ENCODE data around the gene PSENEN.
"Not testable (repeated sequence)": the region's sequence is repeated elsewhere in the genome, so short reads cannot be mapped to it uniquely, and the experiment has no call there.

Gene PSENEN

DNA sequence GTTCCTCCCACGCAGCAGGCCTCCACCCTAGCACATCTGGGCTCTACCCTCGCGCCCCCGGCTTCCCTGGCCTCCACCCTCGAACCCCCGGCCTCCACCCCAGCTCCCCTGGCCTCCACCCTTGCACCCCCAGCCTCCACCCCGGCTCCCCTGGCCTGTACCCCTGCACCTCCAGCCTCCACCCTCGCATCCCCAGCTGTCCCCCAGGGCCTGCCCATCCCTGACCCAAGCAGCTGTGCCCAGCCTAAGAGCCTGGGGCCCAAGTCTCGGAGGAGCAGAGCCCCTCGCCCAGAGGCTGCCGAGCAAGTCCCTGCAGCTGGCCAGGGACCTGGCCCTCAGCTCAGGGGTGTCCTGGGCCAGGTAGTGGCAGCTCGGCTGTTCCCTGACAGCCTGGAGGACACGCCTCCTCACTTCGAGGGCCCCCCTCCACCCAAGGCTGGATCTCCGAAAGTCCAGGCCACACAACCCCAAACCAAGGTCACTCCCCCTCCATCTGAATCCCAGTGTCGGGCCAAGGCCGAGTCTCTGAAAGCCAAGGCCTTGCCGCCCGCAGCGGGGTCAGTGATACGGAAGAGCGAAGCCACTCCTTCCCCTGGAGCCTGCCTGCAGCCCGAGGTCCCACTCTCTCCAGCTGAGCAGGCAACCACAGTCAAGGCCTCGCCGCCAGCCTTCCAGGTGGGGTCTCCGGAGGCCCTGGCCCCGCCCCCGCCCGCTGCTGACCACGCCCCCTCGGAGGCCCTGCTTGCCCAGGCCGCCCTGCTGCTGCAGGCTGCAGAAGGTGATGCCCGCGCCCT is 22.0 kb downstream of the PSENEN start:
- H3K27me3 ChIP-seq (ENCODE audit: control insufficient read depth, insufficient read depth, low read length), result no peaks in the 10 kb centered on the region
- H3K4me1 ChIP-seq (ENCODE audit: control insufficient read depth, insufficient read depth, low read length), result no peaks in the 10 kb centered on the region; the same call in 1 of the 2 replicates
- no peak overlapping the region for H3K9ac ChIP-seq (ENCODE audit: low read depth, low read length)
- no peak overlapping the region for H3K4me3 ChIP-seq (ENCODE audit: low read depth, low read length)
- H3K9me3 ChIP-seq (ENCODE audit: control insufficient read depth, insufficient read depth, low read length), result no peaks in the 10 kb centered on the region
- no peak overlapping the region for H3K27ac ChIP-seq (ENCODE audit: low read depth, low read length)
- peaks cover 20% of the 10 kb centered on the region for H3K36me3 ChIP-seq (ENCODE audit: control insufficient read depth, insufficient read depth, low read length)

DNA sequence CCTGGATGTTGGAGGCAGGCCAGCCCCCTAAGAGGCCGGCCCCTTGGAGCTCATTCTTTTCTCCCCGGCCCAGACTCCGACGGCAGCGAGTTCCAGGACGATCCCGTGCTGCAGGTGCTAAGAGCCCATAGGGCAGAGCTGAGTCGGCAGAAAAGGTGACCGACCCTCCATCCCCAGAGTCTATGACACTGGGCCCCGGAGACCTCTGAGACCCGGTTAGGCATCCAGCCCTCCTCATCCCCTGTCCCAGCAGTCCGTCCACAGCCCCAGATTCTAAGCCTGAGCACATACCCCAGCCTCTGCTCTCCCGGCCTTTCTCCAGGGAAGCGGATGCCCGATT is 22.6 kb downstream of the PSENEN start:
- H3K9ac ChIP-seq (ENCODE audit: low read depth, low read length), result no peak overlapping the region
- H3K27ac ChIP-seq (ENCODE audit: low read depth, low read length), result no peak overlapping the region
- no peaks in the 10 kb centered on the region for H3K9me3 ChIP-seq (ENCODE audit: control insufficient read depth, insufficient read depth, low read length)

DNA sequence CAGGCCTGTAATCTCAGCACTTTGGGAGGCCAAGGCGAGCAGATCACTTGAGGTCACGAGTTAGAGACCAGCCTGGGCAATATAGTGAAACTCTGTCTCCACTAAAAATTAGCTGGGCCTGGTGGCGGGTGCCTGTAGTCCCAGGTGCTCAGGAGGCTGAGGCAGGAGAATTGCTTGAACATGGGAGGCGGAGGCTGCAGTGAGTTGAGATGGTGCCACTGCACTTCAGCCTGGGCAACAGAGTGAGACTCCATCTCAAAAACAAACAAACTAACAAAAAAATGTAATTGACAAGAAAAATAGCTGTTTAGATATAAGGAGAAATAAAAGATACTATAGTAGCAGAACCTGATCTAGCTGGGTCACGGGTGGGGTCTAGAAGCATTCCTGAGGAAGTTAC is 26.9 kb downstream of the PSENEN start:
- H3K27me3 ChIP-seq (ENCODE audit: control insufficient read depth, insufficient read depth, low read length); H3K27ac ChIP-seq (ENCODE audit: low read depth, low read length); H3K36me3 ChIP-seq (ENCODE audit: control insufficient read depth, insufficient read depth, low read length); H3K9me3 ChIP-seq (ENCODE audit: control insufficient read depth, insufficient read depth, low read length); H3K9ac ChIP-seq (ENCODE audit: low read depth, low read length); H3K4me3 ChIP-seq (ENCODE audit: low read depth, low read length): not testable (repeated sequence)
- H3K4me1 ChIP-seq (ENCODE audit: control insufficient read depth, insufficient read depth, low read length), result peaks cover 13% of the 10 kb centered on the region

More for the DNA sequence above, 22.6 kb downstream of the PSENEN start:
- no peaks in the 10 kb centered on the region for H3K27me3 ChIP-seq (ENCODE audit: control insufficient read depth, insufficient read depth, low read length)
- H3K4me1 ChIP-seq (ENCODE audit: control insufficient read depth, insufficient read depth, low read length), result no peaks in the 10 kb centered on the region; the same call in 1 of the 2 replicates
- H3K36me3 ChIP-seq (ENCODE audit: control insufficient read depth, insufficient read depth, low read length), result peaks cover 19% of the 10 kb centered on the region
- no peak overlapping the region for H3K4me3 ChIP-seq (ENCODE audit: low read depth, low read length)

DNA sequence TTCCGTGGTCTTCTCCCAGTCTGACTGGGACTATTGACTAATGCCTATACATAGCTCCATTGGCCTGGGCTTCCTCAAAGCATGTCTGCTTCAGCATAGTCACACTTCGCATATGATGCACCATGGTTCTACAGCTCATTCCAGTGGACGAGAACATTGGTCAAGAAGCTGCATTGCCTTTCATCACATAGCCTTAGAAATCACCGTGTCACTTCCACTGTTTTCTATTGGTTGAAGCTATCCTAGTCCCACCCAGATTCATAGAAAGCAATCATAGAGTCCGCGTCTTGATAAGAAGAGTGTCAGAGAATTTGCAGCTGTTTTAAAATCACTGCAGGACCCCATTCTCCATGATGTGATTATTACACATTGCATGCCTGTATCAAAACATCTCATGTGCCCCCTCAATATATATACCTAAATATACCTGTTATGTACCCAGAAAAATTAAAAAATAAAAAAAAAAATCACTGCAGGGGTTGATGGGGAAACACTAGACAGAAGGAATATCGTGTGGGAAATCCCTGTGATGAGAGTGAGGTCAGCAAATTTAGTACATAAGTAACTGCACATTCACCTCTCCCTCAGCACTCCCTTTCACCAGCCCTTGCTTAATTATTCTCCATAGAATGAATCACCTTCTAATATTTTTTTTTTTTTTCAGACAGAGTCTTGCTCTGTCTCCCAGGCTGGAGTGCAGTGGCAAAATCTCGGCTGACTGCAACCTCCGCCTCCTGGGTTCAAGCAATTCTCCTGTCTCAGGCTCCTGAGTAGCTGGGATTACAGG is 27.8 kb downstream of the PSENEN start:
- Histone ChIP-seq H3K27ac (ENCODE audit: low read depth, low read length) (no peak overlapping the region), H3K9ac (ENCODE audit: low read depth, low read length) (no peak overlapping the region), H3K27me3 (ENCODE audit: control insufficient read depth, insufficient read depth, low read length) (peaks cover 9% of the 10 kb centered on the region), H3K36me3 (ENCODE audit: control insufficient read depth, insufficient read depth, low read length) (peaks cover 5% of the 10 kb centered on the region; the same call in 1 of the 2 replicates), H3K9me3 (ENCODE audit: control insufficient read depth, insufficient read depth, low read length) (no peaks in the 10 kb centered on the region), H3K4me1 (ENCODE audit: control insufficient read depth, insufficient read depth, low read length) (peaks cover 17% of the 10 kb centered on the region), H3K4me3 (ENCODE audit: low read depth, low read length) (no peak overlapping the region)

DNA sequence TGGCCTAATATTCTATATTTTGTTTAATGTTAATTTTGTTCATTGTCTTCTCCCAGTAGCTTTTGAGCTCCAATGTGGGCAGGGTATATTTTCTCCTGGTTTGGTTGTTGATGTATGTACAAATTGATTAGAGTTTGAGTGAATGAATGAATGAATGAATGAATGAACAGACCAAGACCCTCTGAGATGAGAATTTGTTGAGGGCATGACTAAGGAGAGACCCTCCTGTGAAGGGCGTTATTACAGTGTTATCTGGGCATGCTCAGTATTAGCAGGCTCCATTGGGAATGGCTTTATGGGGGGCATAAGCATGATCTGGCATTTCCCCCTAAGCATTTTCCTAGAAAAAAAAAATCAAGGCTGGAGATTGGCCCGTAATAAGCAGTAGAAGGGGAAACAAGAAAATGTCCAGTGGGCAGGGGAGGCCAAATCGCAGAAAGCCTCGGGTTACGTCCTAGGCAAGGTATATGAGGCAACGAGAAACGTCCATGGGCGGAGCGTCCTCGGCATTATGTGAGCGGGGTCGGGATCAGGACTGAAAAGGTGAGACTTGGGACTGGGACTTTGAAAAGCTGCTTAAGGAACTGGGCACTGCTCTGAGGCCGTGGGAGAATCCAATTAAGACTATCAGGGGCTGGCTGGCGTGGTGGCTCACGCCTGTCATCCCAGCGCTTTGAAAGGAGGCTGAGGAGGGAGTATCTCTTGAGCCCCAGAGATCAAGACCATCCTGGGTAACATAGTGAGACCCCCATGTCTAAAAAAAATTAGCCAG is 29.0 kb downstream of the PSENEN start:
- no peak overlapping the region for H3K27ac ChIP-seq (ENCODE audit: low read depth, low read length)
- H3K4me1 ChIP-seq (ENCODE audit: control insufficient read depth, insufficient read depth, low read length), result peaks cover 17% of the 10 kb centered on the region
- no peak overlapping the region for H3K4me3 ChIP-seq (ENCODE audit: low read depth, low read length)
- H3K27me3 ChIP-seq (ENCODE audit: control insufficient read depth, insufficient read depth, low read length), result peaks cover 9% of the 10 kb centered on the region
- no peaks in the 10 kb centered on the region for H3K9me3 ChIP-seq (ENCODE audit: control insufficient read depth, insufficient read depth, low read length)
- H3K36me3 ChIP-seq (ENCODE audit: control insufficient read depth, insufficient read depth, low read length), result no peaks in the 10 kb centered on the region
- no peak overlapping the region for H3K9ac ChIP-seq (ENCODE audit: low read depth, low read length)

DNA sequence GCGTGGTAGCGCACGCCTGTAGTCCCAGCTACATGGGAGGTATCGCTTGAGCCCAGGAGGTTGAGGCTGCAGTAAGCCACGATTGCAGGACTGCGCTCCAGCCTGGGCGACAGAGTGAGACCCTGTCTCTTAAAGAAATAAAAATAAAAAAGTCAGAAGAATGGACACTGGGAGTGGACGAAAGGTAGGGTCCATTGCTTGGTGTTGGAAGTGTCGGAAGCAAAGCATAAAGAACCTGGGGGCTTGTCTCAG is 29.5 kb downstream of the PSENEN start:
- H3K4me1 ChIP-seq (ENCODE audit: control insufficient read depth, insufficient read depth, low read length), result peaks cover 17% of the 10 kb centered on the region
- H3K9me3 ChIP-seq (ENCODE audit: control insufficient read depth, insufficient read depth, low read length), result no peaks in the 10 kb centered on the region
- no peaks in the 10 kb centered on the region for H3K36me3 ChIP-seq (ENCODE audit: control insufficient read depth, insufficient read depth, low read length)
- peaks cover 9% of the 10 kb centered on the region for H3K27me3 ChIP-seq (ENCODE audit: control insufficient read depth, insufficient read depth, low read length)
- no peak overlapping the region for H3K27ac ChIP-seq (ENCODE audit: low read depth, low read length)
- peak overlapping the region; percentile 81; the same call in 1 of the 2 replicates for H3K4me3 ChIP-seq (ENCODE audit: low read depth, low read length)
- H3K9ac ChIP-seq (ENCODE audit: low read depth, low read length), result no peak overlapping the region

DNA sequence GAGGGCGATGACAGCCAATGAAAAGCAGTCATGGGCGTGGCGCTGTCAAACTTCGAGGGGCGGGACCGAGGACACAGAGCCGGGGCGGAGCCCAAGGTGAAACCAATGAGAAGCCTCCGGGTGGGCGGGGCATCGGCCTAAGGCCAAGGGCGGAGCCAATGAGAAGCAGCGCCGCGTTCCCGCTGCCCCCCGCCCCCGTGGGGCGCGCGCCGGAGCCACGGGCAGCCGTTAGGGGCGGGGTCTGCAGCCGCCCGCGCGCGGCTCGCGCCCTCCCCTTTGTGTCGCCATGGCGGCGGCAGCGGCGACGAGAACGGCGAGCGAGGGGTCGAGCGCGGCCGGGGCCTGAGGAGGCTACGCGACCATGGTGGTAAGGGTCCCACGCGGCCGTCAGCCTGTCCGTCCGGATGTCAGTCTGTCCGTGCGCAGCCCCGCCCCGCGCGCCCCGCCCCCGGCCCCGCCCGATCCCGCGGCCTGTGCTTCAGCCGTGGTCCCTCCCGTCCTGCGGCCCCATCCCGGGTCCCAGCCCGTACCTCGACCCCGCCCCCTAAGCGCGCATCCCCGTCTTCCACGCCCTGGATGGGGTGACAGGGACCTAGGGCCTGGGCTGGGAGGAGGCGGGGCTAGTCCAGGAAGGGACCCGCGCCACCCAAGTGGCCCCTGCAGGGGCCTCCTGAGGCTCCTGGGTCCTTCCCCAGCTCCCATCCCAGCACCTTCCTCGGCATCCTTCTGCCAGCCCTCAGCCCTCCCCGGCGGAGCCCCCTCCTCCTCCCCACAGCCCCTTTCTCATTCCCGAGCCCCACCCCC is 30.0 kb downstream of the PSENEN start, which contains the start of gene ARHGAP33:
Gene ARHGAP33, plus strand, starts transcription at position 267 of the 804 bp plus-strand sequence. Its CDS starts 95 bp downstream, at position 362.
- H3K27me3 ChIP-seq (ENCODE audit: control insufficient read depth, insufficient read depth, low read length), result peaks cover 9% of the 10 kb centered on the region
- no peak within 1 kb of the TSS for H3K9ac ChIP-seq (ENCODE audit: low read depth, low read length)
- peak within 1 kb of the TSS; percentile 81 for H3K4me3 ChIP-seq (ENCODE audit: low read depth, low read length)
- no peaks in the 10 kb centered on the region for H3K9me3 ChIP-seq (ENCODE audit: control insufficient read depth, insufficient read depth, low read length)
- peaks cover 17% of the 10 kb centered on the region for H3K4me1 ChIP-seq (ENCODE audit: control insufficient read depth, insufficient read depth, low read length)
- H3K27ac ChIP-seq (ENCODE audit: low read depth, low read length), result no peak within 1 kb of the TSS
- H3K36me3 ChIP-seq (ENCODE audit: control insufficient read depth, insufficient read depth, low read length), result no peaks in the 10 kb centered on the region

DNA sequence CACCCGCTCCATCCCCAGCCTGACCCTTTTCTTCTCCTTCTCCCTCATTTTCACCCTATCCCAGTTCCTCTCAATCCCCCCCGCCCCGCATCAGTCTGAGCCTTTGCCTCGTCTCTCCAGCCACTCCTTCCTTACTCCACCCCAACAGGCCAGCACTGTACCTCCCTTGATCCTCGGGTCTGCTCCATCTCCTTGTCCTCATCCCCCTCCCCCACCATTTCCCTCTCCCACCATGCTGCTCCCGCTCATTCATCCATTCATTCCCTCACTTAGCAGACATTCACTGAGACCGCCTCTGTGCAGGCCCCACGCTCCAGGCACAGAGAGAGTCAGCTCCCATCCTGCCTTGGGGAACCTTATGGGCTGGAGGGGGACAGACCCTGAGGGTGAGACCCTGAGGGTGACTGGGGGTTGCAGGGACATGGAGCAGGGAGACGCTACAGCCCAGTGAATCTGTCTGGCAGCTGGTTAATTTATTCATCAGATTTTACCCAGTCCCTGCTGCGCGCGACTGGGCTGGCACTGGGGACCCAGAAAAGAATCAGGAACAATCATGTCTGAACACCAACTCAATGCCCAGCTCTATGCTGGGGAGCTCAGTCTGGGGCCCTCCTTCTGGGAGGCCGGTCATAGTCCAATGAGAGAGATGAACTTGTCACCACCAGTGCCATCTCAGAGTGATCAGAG is 30.8 kb downstream of the PSENEN start:
- H3K9ac ChIP-seq (ENCODE audit: low read depth, low read length), result no peak overlapping the region
- H3K27ac ChIP-seq (ENCODE audit: low read depth, low read length), result no peak overlapping the region
- H3K4me1 ChIP-seq (ENCODE audit: control insufficient read depth, insufficient read depth, low read length), result peaks cover 17% of the 10 kb centered on the region
- H3K4me3 ChIP-seq (ENCODE audit: low read depth, low read length), result peak overlapping the region; percentile 81; the same call in 1 of the 2 replicates
- no peaks in the 10 kb centered on the region for H3K36me3 ChIP-seq (ENCODE audit: control insufficient read depth, insufficient read depth, low read length)
- no peaks in the 10 kb centered on the region for H3K9me3 ChIP-seq (ENCODE audit: control insufficient read depth, insufficient read depth, low read length)
- H3K27me3 ChIP-seq (ENCODE audit: control insufficient read depth, insufficient read depth, low read length), result peaks cover 9% of the 10 kb centered on the region

DNA sequence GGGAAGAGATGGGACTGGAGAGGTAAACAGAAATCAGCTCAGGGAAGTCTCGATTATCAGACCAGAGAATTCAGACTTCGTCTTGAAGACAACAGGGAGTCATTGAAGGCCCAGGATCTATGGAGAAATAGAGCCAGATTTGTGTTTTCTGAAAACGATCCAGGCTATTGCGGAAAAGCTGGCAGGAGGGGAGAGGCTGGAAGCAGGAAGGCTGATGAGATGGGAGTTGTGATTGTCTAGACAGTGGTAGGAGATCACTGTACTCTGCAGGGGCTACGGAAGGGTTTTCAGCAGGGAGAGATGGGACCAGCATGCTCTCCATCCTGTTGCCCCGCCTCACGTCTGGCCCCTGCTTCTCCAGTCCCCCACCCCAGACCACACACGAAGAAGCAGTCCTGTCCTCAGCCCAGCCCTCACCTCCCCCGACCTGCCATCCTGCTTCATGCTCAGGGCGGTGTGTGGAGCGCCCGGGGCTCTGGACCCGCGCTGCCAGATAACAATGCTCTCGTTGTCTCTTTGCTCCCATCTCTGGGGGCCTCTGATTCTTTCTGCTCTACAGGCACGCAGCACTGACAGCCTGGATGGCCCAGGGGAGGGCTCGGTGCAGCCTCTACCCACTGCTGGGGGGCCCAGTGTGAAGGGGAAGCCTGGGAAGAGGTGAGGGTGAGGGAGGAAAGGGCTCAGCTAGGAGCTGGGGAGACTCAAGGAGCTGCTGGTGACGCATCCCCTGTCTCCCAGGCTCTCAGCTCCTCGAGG is 31.8 kb downstream of the PSENEN start:
- Histone ChIP-seq H3K27ac (ENCODE audit: low read depth, low read length) (no peak overlapping the region), H3K9ac (ENCODE audit: low read depth, low read length) (no peak overlapping the region), H3K4me1 (ENCODE audit: control insufficient read depth, insufficient read depth, low read length) (peaks cover 20% of the 10 kb centered on the region), H3K4me3 (ENCODE audit: low read depth, low read length) (peak overlapping the region; percentile 26; the same call in 1 of the 2 replicates), H3K36me3 (ENCODE audit: control insufficient read depth, insufficient read depth, low read length) (no peaks in the 10 kb centered on the region), H3K27me3 (ENCODE audit: control insufficient read depth, insufficient read depth, low read length) (peaks cover 9% of the 10 kb centered on the region), H3K9me3 (ENCODE audit: control insufficient read depth, insufficient read depth, low read length) (no peaks in the 10 kb centered on the region)
